NCI-H82 (cell line): ENCODE measurements around the gene NAA38.

Experiments used
- DNase-seq: peaks from one replicate; lab custom pipeline; 2025; lab: John Stamatoyannopoulos, UW

Gene NAA38

GRCh38 chr17:7841396-7841914 is 15.9 kb downstream of the NAA38 start:
- DNase-seq, result peak; percentile 89

GRCh38 chr17:7840875-7841274 is 16.5 kb downstream of the NAA38 start:
- DNase-seq, result no peak

GRCh38 chr17:7840441-7840840 is 16.9 kb downstream of the NAA38 start:
- peak; percentile 89 for DNase-seq

- peak; percentile 78 for DNase-seq
Observed at GRCh38 chr17:7839876-7840261, 17.5 kb downstream of the NAA38 start.

GRCh38 chr17:7839190-7839875 is 18.0 kb downstream of the NAA38 start:
- peak; percentile 48 for DNase-seq

GRCh38 chr17:7838090-7839075 is 19.0 kb downstream of the NAA38 start:
- DNase-seq, result peak; percentile 96

- peak; percentile 74 for DNase-seq
Observed at GRCh38 chr17:7837408-7838088, 19.8 kb downstream of the NAA38 start.

- DNase-seq, result peak; percentile 99
Observed at GRCh38 chr17:7836596-7837407, 20.6 kb downstream of the NAA38 start.

- peak; percentile 98 for DNase-seq
Observed at GRCh38 chr17:7835814-7836595, 21.4 kb downstream of the NAA38 start.

- peak; percentile 100 for DNase-seq
Observed at GRCh38 chr17:7834957-7835813, 22.2 kb downstream of the NAA38 start.

- no peak for DNase-seq
Observed at GRCh38 chr17:7834542-7834956, 22.8 kb downstream of the NAA38 start.

- peak; percentile 98 for DNase-seq
Observed at GRCh38 chr17:7833795-7834541, 23.4 kb downstream of the NAA38 start, which contains the start of gene KDM6B. Gene KDM6B, plus strand, starts transcription at chr17:7834217. Its CDS starts 11,338 bp downstream, at chr17:7845555.

GRCh38 chr17:7833011-7833794 is 24.2 kb downstream of the NAA38 start:
- DNase-seq, result no peak

GRCh38 chr17:7832431-7832830 is 24.9 kb downstream of the NAA38 start:
- no peak for DNase-seq

GRCh38 chr17:7831233-7831632 is 26.1 kb downstream of the NAA38 start:
- no peak for DNase-seq

- no peak for DNase-seq
Observed at GRCh38 chr17:7830616-7831015, 26.7 kb downstream of the NAA38 start.

- peak; percentile 93 for DNase-seq
Observed at GRCh38 chr17:7825206-7825990, 32.0 kb downstream of the NAA38 start.
